ENCODE measurements around the gene SHC2. TPM values are rescaled to one million over a fixed set of nuclear protein-coding genes. Genes with fewer than 3 reads are reported as not detected.

The SHC2 gene
- total RNA-seq, 1 experiment from 2014 or later, result 16.6 TPM

GRCh38 chr19:425056-425455 is 35.8 kb downstream of the SHC2 start:
- Histone ChIP-seq H4K8ac (replicated peaks; ENCODE audit: insufficient read length, low read depth, low read length) (no peak overlapping the region), H2BK12ac (ENCODE audit: insufficient read length, low read depth, low read length) (no peak overlapping the region), H3K79me2 (ENCODE audit: insufficient read depth, low read length) (no peaks in the 10 kb centered on the region), H2BK20ac (ENCODE audit: low read depth, low read length, poor library complexity, severe bottlenecking) (no peak overlapping the region), H4K5ac (ENCODE audit: insufficient read length, low read depth, low read length) (no peak overlapping the region), H2AFZ (ENCODE audit: low read length) (no peak overlapping the region), H4K91ac (ENCODE audit: insufficient read length, low read depth, low read length) (no peak overlapping the region), H2AK5ac (ENCODE audit: insufficient read length, low read length) (no peak overlapping the region), H3K4me2 (ENCODE audit: insufficient read depth, insufficient read length, low read length) (no peak overlapping the region), H3K23ac (ENCODE audit: insufficient read length, low read depth, low read length) (no peak overlapping the region), H4K20me1 (ENCODE audit: control insufficient read depth, insufficient read depth, insufficient read length) (no peaks in the 10 kb centered on the region), H3K27ac (ENCODE audit: insufficient read length, low read depth, low read length) (no peak overlapping the region), H3K4ac (ENCODE audit: low read depth, low read length) (no peak overlapping the region), H3K9me3 (ENCODE audit: control insufficient read depth, low read depth, low read length) (peaks cover 13% of the 10 kb centered on the region), H3K18ac (ENCODE audit: insufficient read length, low read depth, low read length) (no peak overlapping the region), H3K14ac (ENCODE audit: insufficient read depth, low read length) (no peak overlapping the region), H3K27me3 (ENCODE audit: insufficient read depth, low read length) (no peaks in the 10 kb centered on the region; the same call in 1 of the 2 replicates), H2BK120ac (ENCODE audit: low read depth, low read length, poor library complexity, severe bottlenecking) (no peak overlapping the region), H2BK15ac (ENCODE audit: low read depth, low read length) (no peak overlapping the region), H3K9ac (ENCODE audit: extremely low read depth, insufficient read length, low read length) (no peak overlapping the region), H3T11ph (ENCODE audit: low read length) (no peak overlapping the region), H3K4me1 (ENCODE audit: insufficient read depth, low read length) (no peaks in the 10 kb centered on the region), H3K79me1 (ENCODE audit: insufficient read depth, low read depth, low read length, poor library complexity, severe bottlenecking) (no peaks in the 10 kb centered on the region), H2BK5ac (ENCODE audit: insufficient read length, low read length) (no peak overlapping the region), H3K56ac (ENCODE audit: insufficient read length, low read depth, low read length) (no peak overlapping the region), H3K23me2 (ENCODE audit: insufficient read length, low read depth, low read length, poor library complexity, severe bottlenecking) (no peaks in the 10 kb centered on the region)
- Mint-ChIP-seq H3K27ac (no peak overlapping the region), H3K9me3 (peaks cover 4 to 15% of the 10 kb centered on the region in 2 experiments; a peak in 3 of 5 replicates), H3K4me1 (peaks cover 0 to 8% of the 10 kb centered on the region in 2 experiments; a peak in 1 of 4 replicates), H3K4me3 (no peak overlapping the region), H3K36me3 (ENCODE audit: insufficient read depth in 1 of 3, low read depth in 3 of 3) (peaks cover 0 to 18% (median 0%) of the 10 kb centered on the region in 3 experiments; a peak in 4 of 7 replicates), H3K27me3 (ENCODE audit: low read depth) (peaks cover 16% of the 10 kb centered on the region)
- no peak for DNase-seq
- WGBS (ENCODE audit: extremely low coverage, insufficient read length, low lambda C conversion rate), result no CpG with 5 or more reads among the region's 26 CpGs
- no peak for TF ChIP-seq CTCF (conservative IDR thresholded peaks at IDR 0.05)
